ENCODE results near the gene CAMSAP2.

CAMSAP2 gene

GRCh38 chr1:200904772-200905171, 166.1 kb downstream of the CAMSAP2 start:
- no peak overlapping the region for H3K4me3 ChIP-seq (ENCODE audit: low read depth, low read length)
- no peak for DNase-seq (ENCODE audit: low read depth)
- TF ChIP-seq CTCF (IDR thresholded peaks at IDR 0.05; ENCODE audit: insufficient read depth, low read depth, low read length, missing control alignments), result no peak

- TF ChIP-seq CTCF (IDR thresholded peaks at IDR 0.05; ENCODE audit: insufficient read depth, low read depth, low read length, missing control alignments), result no peak
- DNase-seq (ENCODE audit: low read depth), result peak; percentile 74
- no peak overlapping the region for H3K4me3 ChIP-seq (ENCODE audit: low read depth, low read length)
Measured at GRCh38 chr1:200905411-200906052, 166.8 kb downstream of the CAMSAP2 start.

- H3K4me3 ChIP-seq (ENCODE audit: low read depth, low read length), result no peak overlapping the region
- DNase-seq (ENCODE audit: low read depth), result no peak
- TF ChIP-seq CTCF (IDR thresholded peaks at IDR 0.05; ENCODE audit: insufficient read depth, low read depth, low read length, missing control alignments), result no peak
Measured at GRCh38 chr1:200906491-200906890, 167.8 kb downstream of the CAMSAP2 start.

GRCh38 chr1:200907611-200908097, 169.0 kb downstream of the CAMSAP2 start:
- TF ChIP-seq CTCF (IDR thresholded peaks at IDR 0.05; ENCODE audit: insufficient read depth, low read depth, low read length, missing control alignments), result no peak
- DNase-seq (ENCODE audit: low read depth), result peak; percentile 54
- H3K4me3 ChIP-seq (ENCODE audit: low read depth, low read length), result no peak overlapping the region

GRCh38 chr1:200908191-200908868, 169.6 kb downstream of the CAMSAP2 start:
- TF ChIP-seq CTCF (IDR thresholded peaks at IDR 0.05; ENCODE audit: insufficient read depth, low read depth, low read length, missing control alignments), result no peak
- H3K4me3 ChIP-seq (ENCODE audit: low read depth, low read length), result no peak overlapping the region
- DNase-seq (ENCODE audit: low read depth), result no peak

- no peak overlapping the region for H3K4me3 ChIP-seq (ENCODE audit: low read depth, low read length)
- DNase-seq (ENCODE audit: low read depth), result no peak
- no peak for TF ChIP-seq CTCF (IDR thresholded peaks at IDR 0.05; ENCODE audit: insufficient read depth, low read depth, low read length, missing control alignments)
Measured at GRCh38 chr1:200909071-200909470, 170.4 kb downstream of the CAMSAP2 start.

Data from GM12865 (cell line).